Osteoblast (primary cell): Measurements from ENCODE around the gene ARID4B. TPM values are rescaled to one million over a fixed set of nuclear protein-coding genes. Genes with fewer than 3 reads are reported as not detected.
"Not testable (repeated sequence)": the region's sequence is repeated elsewhere in the genome, so short reads cannot be mapped to it uniquely, and the experiment has no call there.

Experiments
- DNase-seq: peaks from one replicate; pipeline ENCODE4 v3.0.0; 2011; ENCODE audit warnings: low spot score, mixed read lengths; ENCODE audit not compliant: insufficient read length; ENCODE audit errors: missing footprints
- H2AFZ ChIP-seq: 2 replicates; pipeline ENCODE4 v1.6.0; 2011; ENCODE audit warnings: mild to moderate bottlenecking, low read length
- H3K27ac ChIP-seq: 2 replicates; pipeline ENCODE4 v1.5.1; 2011; ENCODE audit warnings: mild to moderate bottlenecking, low read depth, low read length, moderate library complexity
- H3K27me3 ChIP-seq: 2 replicates; pipeline ENCODE4 v1.6.0; 2012; ENCODE audit warnings: mild to moderate bottlenecking, control low read depth, inconsistent platforms, low read length, moderate library complexity; ENCODE audit not compliant: insufficient read depth
- H3K36me3 ChIP-seq: 2 replicates; pipeline ENCODE4 v1.5.1; 2011; ENCODE audit warnings: mild to moderate bottlenecking, low read length, control low read depth, moderate library complexity; ENCODE audit not compliant: insufficient read depth
- H3K4me1 ChIP-seq: 2 replicates; pipeline ENCODE4 v1.5.1; 2011; ENCODE audit warnings: mild to moderate bottlenecking, low read length, control low read depth, moderate library complexity; ENCODE audit not compliant: insufficient read depth
- H3K4me2 ChIP-seq: 2 replicates; pipeline ENCODE4 v1.6.0; 2011; ENCODE audit warnings: mild to moderate bottlenecking, low read length; ENCODE audit not compliant: insufficient read depth
- H3K4me3 ChIP-seq: fragments of 200-600 bp; sonication (generic); 3 replicates; pipeline ENCODE4 v1.5.1; 2012; ENCODE audit warnings: mild to moderate bottlenecking, low read length, inconsistent platforms; ENCODE audit not compliant: insufficient read depth
- H3K79me2 ChIP-seq: 2 replicates; pipeline ENCODE4 v1.6.0; 2012; ENCODE audit warnings: mild to moderate bottlenecking, low read length, control low read depth, inconsistent platforms; ENCODE audit not compliant: insufficient read depth
- H3K9me3 ChIP-seq: 2 replicates; pipeline ENCODE4 v1.5.1; 2011; ENCODE audit warnings: low read depth, low read length, control low read depth
- H4K20me1 ChIP-seq: 2 replicates; pipeline ENCODE4 v1.6.0; 2012; ENCODE audit warnings: mild to moderate bottlenecking, low read length, control low read depth; ENCODE audit not compliant: insufficient read depth
- total RNA-seq: library from RNA; depleted of rRNA; stranded (reverse); fragments of >200 nt; gene quantifications from 2 replicates; pipeline ENCODE4 v1.2.3, GENCODE V29; 2012
- TF ChIP-seq, protein P1 (sequence below): IDR thresholded peaks from 2 replicates; pipeline ENCODE4 v1.5.1; 2011; ENCODE audit warnings: mild to moderate bottlenecking, low read depth, low read length, moderate library complexity; ENCODE audit errors: extremely low read depth

Gene ARID4B
- total RNA-seq, 1 donor: 33.7 TPM

DNA sequence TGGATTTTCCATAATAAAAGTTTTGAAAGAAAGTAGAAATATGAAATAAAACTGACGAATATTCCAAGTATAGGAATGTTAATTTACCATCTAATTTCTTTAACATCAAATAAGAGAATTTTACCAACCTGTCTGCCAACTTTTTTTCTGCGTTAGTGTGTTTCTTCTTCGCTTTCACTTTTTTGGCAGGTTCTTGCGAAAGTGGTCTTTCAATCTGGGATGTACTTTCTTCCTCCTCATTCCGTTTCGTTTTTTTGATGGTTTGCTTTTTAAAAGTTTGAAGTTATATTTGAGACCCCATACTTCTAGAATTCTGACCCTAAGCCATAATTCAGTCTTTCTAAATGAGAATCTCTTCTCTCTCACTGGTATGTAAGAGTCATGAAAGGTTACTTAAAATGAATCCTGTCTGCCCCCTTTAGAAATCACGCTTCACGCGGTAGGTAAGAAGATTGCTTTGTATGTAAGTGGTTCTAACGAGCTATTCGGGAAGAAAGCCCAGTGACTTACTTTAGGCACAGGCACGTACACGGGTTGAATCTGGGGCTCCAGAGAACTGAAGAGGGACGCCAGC is 167.5 kb downstream of the ARID4B start:
- Histone ChIP-seq H2AFZ (peak overlapping the region; percentile 93), H3K9me3 (no peaks in the 10 kb centered on the region), H4K20me1 (no peaks in the 10 kb centered on the region), H3K36me3 (peaks cover 29% of the 10 kb centered on the region), H3K27ac (peak overlapping the region; percentile 82), H3K79me2 (peaks cover 47% of the 10 kb centered on the region), H3K4me2 (peak overlapping the region; percentile 97), H3K4me1 (peaks cover 8% of the 10 kb centered on the region), H3K27me3 (no peaks in the 10 kb centered on the region), H3K4me3 (peak overlapping the region; percentile 85)
- DNase-seq: peak; percentile 92
- TF ChIP-seq, protein P1, sequence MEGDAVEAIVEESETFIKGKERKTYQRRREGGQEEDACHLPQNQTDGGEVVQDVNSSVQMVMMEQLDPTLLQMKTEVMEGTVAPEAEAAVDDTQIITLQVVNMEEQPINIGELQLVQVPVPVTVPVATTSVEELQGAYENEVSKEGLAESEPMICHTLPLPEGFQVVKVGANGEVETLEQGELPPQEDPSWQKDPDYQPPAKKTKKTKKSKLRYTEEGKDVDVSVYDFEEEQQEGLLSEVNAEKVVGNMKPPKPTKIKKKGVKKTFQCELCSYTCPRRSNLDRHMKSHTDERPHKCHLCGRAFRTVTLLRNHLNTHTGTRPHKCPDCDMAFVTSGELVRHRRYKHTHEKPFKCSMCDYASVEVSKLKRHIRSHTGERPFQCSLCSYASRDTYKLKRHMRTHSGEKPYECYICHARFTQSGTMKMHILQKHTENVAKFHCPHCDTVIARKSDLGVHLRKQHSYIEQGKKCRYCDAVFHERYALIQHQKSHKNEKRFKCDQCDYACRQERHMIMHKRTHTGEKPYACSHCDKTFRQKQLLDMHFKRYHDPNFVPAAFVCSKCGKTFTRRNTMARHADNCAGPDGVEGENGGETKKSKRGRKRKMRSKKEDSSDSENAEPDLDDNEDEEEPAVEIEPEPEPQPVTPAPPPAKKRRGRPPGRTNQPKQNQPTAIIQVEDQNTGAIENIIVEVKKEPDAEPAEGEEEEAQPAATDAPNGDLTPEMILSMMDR: no peak

DNA sequence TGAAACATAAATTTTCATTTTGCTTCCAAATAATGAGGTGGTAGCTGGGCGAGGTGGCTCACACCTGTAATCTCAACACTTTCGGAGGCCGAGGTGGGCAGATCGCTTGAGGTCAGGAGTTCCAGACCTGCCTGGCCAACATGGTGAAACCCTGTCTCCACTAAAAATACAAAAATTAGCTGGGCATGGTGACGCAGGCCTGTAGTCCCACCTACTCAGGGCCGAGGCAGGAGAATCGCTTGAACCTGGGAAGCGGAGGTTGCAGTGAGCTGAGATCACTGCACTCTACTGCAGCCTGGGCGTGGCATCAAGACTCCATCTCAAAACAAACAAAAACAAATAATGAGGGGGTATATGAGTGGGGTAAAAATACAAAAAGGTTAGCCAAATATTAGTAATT is 168.0 kb downstream of the ARID4B start:
- H3K27me3 ChIP-seq, DNase-seq, H2AFZ ChIP-seq, H4K20me1 ChIP-seq, H3K27ac ChIP-seq, H3K4me1 ChIP-seq, H3K9me3 ChIP-seq: not testable (repeated sequence)
- Histone ChIP-seq H3K4me2 (peak overlapping the region; percentile 97), H3K79me2 (peaks cover 47% of the 10 kb centered on the region), H3K36me3 (peaks cover 33% of the 10 kb centered on the region), H3K4me3 (peak overlapping the region; percentile 85)

DNA sequence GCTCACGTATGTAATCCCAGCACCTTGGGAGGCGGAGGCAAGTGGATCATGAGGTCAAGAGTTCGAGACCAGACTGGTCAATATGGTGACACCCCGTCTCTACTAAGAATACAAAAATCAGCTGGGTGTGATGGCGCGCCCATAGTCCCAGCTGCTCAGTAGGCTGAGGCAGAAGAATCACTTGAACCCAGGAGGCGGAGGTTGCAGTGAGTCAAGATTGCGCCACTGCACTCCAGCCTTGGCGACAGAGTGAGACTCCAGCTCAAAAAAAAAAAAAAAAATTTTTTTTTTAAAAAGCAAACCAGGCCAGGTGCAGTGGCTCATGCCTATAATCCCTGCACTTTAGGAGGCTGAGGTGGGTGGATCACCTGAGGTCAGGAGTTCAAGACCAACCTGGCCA is 168.7 kb downstream of the ARID4B start:
- not testable (repeated sequence) for H2AFZ ChIP-seq, H3K9me3 ChIP-seq, H3K4me1 ChIP-seq, DNase-seq, H3K4me2 ChIP-seq, H4K20me1 ChIP-seq, H3K27ac ChIP-seq, H3K27me3 ChIP-seq, H3K4me3 ChIP-seq
- peaks cover 47% of the 10 kb centered on the region for H3K79me2 ChIP-seq
- H3K36me3 ChIP-seq: peaks cover 39% of the 10 kb centered on the region

DNA sequence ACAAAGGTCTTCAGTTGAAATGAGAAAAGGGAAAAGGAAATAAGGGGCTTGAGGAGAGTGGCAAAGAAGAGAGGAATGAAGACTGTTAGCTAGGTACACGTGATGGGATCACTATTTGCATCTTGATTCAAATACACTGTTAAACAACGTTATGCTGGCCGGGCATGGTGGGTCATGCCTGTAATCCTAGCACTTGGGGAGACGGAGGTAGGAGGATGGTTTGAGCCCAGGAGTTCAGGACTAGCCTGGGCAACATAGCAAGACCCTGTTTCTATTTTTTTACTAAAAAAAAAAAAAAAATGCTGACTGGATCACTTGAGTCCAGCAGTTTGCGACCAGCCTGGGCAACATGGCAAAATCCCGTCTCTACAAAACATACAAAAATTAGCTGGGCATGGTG is 169.3 kb downstream of the ARID4B start:
- no peaks in the 10 kb centered on the region for H3K27me3 ChIP-seq
- H3K36me3 ChIP-seq: peaks cover 42% of the 10 kb centered on the region

DNA sequence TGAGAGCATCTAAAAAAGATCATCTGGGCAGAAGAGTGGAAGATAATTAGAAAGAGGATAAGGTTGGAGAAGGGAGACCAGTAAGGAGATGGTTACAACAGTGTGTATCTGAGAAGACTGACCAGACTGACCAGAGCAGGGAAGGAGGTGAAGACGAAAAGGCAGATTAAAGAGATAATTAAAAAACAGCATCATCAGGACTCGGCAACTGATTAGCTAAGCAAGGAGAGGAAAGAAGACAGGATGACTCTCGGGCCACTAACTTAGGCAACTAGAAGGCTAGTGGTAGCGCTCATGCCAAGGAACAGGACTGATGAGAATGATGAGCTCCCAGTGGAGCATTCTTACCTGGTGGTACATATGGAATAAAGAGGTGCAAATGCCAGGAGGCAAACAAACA is 170.8 kb downstream of the ARID4B start:
- Histone ChIP-seq H4K20me1 (no peaks in the 10 kb centered on the region), H2AFZ (no peak overlapping the region), H3K27ac (no peak overlapping the region), H3K36me3 (peaks cover 56% of the 10 kb centered on the region), H3K4me1 (peaks cover 8% of the 10 kb centered on the region), H3K4me3 (no peak overlapping the region), H3K79me2 (peaks cover 51% of the 10 kb centered on the region), H3K27me3 (no peaks in the 10 kb centered on the region), H3K4me2 (no peak overlapping the region), H3K9me3 (no peaks in the 10 kb centered on the region)
- DNase-seq: no peak
- TF ChIP-seq, protein P1: no peak

More for the DNA sequence above, 169.3 kb downstream of the ARID4B start:
- no peak overlapping the region for H2AFZ ChIP-seq
- no peak overlapping the region for H3K27ac ChIP-seq
- TF ChIP-seq, protein P1: no peak
- no peaks in the 10 kb centered on the region for H3K9me3 ChIP-seq
- no peak overlapping the region for H3K4me3 ChIP-seq
- peaks cover 48% of the 10 kb centered on the region for H3K79me2 ChIP-seq
- no peak overlapping the region for H3K4me2 ChIP-seq
- peaks cover 8% of the 10 kb centered on the region for H3K4me1 ChIP-seq
- no peak for DNase-seq
- H4K20me1 ChIP-seq: no peaks in the 10 kb centered on the region
